ENCODE measurements around the gene DENND6B.

Gene DENND6B

DNA sequence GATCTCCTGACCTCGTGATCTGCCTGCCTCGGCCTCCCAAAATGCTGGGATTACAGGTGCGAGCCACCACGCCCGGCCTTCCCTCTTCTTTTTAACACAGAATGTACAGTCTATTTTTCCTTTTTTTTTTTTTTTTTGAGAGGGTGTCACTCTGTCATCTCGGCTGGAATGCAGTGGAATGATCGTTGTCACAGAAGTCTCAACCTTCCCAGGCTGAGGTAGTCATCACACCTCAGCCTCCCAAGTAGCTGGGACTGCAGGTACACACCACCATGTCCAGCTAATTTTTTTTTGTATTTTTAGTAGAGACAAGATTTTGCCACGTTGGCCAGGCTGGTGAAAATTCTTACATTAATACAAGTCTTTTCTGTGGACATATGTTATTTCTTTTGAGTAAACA lies 29.4 kb upstream of the DENND6B start:
- H2AFZ ChIP-seq (ENCODE audit: low read depth, low read length) = no peak overlapping the region
- no peaks in the 10 kb centered on the region for H3K9me3 ChIP-seq (ENCODE audit: insufficient read depth, low read length)
- no peak overlapping the region for H3K4me2 ChIP-seq (ENCODE audit: low read length)
- H3K27me3 ChIP-seq (ENCODE audit: low read depth, low read length) = no peaks in the 10 kb centered on the region
- H3K4me1 ChIP-seq (ENCODE audit: low read length) = no peaks in the 10 kb centered on the region
- TF ChIP-seq, protein P1, sequence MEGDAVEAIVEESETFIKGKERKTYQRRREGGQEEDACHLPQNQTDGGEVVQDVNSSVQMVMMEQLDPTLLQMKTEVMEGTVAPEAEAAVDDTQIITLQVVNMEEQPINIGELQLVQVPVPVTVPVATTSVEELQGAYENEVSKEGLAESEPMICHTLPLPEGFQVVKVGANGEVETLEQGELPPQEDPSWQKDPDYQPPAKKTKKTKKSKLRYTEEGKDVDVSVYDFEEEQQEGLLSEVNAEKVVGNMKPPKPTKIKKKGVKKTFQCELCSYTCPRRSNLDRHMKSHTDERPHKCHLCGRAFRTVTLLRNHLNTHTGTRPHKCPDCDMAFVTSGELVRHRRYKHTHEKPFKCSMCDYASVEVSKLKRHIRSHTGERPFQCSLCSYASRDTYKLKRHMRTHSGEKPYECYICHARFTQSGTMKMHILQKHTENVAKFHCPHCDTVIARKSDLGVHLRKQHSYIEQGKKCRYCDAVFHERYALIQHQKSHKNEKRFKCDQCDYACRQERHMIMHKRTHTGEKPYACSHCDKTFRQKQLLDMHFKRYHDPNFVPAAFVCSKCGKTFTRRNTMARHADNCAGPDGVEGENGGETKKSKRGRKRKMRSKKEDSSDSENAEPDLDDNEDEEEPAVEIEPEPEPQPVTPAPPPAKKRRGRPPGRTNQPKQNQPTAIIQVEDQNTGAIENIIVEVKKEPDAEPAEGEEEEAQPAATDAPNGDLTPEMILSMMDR (IDR thresholded peaks at IDR 0.05; ENCODE audit: low read depth, low read length) = no peak
- TF ChIP-seq EZH2phosphoT487 (IDR thresholded peaks at IDR 0.05; ENCODE audit: low read depth) = no peak
- no peak overlapping the region for H3K27ac ChIP-seq (ENCODE audit: low read length)
- H3K9ac ChIP-seq (ENCODE audit: low read length) = no peak overlapping the region
- H3K79me2 ChIP-seq (ENCODE audit: low read length) = peaks cover 26% of the 10 kb centered on the region
- no peak overlapping the region for H3K4me3 ChIP-seq (ENCODE audit: low read length)
- peaks cover 3% of the 10 kb centered on the region; the same call in 1 of the 2 replicates for H4K20me1 ChIP-seq (ENCODE audit: insufficient read depth, low read length)
- peaks cover 2% of the 10 kb centered on the region for H3K36me3 ChIP-seq (replicated peaks; ENCODE audit: low read depth, low read length)

DNA sequence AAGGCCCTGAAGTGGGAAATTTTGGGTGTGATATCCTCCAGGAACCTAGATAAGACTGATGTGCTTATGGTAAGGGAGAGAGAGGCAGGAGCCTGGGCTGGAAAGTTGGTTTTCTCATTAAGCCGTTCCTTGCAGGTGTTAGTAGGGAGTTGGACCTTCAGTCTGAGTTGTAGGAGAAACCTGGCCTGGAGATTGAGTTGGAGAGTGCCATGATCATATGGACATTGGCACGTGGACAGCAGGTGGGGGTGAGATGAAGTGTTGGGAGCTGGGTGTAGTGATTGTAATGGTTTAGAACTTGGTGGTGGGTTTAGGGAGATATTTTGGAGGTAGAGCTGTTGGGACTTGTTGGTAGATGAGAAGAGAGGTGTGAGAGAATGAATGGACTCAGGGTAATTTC lies 21.2 kb upstream of the DENND6B start:
- Histone ChIP-seq H3K27ac (ENCODE audit: low read length) (no peak overlapping the region), H3K9me3 (ENCODE audit: insufficient read depth, low read length) (no peaks in the 10 kb centered on the region), H3K4me2 (ENCODE audit: low read length) (no peak overlapping the region), H3K9ac (ENCODE audit: low read length) (no peak overlapping the region), H3K36me3 (replicated peaks; ENCODE audit: low read depth, low read length) (no peaks in the 10 kb centered on the region), H3K27me3 (ENCODE audit: low read depth, low read length) (no peaks in the 10 kb centered on the region), H3K79me2 (ENCODE audit: low read length) (peaks cover 27% of the 10 kb centered on the region), H4K20me1 (ENCODE audit: insufficient read depth, low read length) (peaks cover 4% of the 10 kb centered on the region; the same call in 1 of the 2 replicates), H3K4me1 (ENCODE audit: low read length) (no peaks in the 10 kb centered on the region), H3K4me3 (ENCODE audit: low read length) (no peak overlapping the region), H2AFZ (ENCODE audit: low read depth, low read length) (no peak overlapping the region)
- no peak for TF ChIP-seq EZH2phosphoT487 (IDR thresholded peaks at IDR 0.05; ENCODE audit: low read depth)
- TF ChIP-seq, protein P1 (IDR thresholded peaks at IDR 0.05; ENCODE audit: low read depth, low read length) = no peak

DNA sequence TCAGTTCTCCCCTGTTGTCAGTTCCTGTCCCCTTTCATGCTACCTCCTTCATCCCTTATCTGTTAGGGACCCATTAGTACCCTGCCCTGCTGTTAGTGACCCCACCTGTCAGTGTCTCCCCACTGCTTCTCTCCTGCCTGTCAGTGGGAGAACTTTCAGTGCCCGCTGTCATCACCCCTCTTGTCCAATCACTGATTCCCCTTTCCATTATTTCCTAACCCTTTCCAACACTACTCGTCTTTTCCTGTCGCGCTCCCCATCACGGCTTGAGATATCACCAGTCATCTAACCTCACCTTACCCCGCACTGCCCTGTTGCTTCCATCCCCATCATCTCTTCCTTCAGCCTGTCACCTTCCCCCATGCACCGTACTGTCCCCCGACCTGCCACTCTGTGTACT lies 20.3 kb upstream of the DENND6B start:
- no peak for TF ChIP-seq EZH2phosphoT487 (IDR thresholded peaks at IDR 0.05; ENCODE audit: low read depth)
- TF ChIP-seq, protein P1 (IDR thresholded peaks at IDR 0.05; ENCODE audit: low read depth, low read length) = no peak
- Histone ChIP-seq H3K9me3 (ENCODE audit: insufficient read depth, low read length) (no peaks in the 10 kb centered on the region), H3K4me3 (ENCODE audit: low read length) (no peak overlapping the region), H3K9ac (ENCODE audit: low read length) (no peak overlapping the region), H3K79me2 (ENCODE audit: low read length) (peaks cover 27% of the 10 kb centered on the region), H3K36me3 (replicated peaks; ENCODE audit: low read depth, low read length) (no peaks in the 10 kb centered on the region), H3K4me1 (ENCODE audit: low read length) (no peaks in the 10 kb centered on the region), H3K4me2 (ENCODE audit: low read length) (no peak overlapping the region), H2AFZ (ENCODE audit: low read depth, low read length) (no peak overlapping the region), H3K27ac (ENCODE audit: low read length) (no peak overlapping the region), H4K20me1 (ENCODE audit: insufficient read depth, low read length) (peaks cover 4% of the 10 kb centered on the region; the same call in 1 of the 2 replicates), H3K27me3 (ENCODE audit: low read depth, low read length) (no peaks in the 10 kb centered on the region)

DNA sequence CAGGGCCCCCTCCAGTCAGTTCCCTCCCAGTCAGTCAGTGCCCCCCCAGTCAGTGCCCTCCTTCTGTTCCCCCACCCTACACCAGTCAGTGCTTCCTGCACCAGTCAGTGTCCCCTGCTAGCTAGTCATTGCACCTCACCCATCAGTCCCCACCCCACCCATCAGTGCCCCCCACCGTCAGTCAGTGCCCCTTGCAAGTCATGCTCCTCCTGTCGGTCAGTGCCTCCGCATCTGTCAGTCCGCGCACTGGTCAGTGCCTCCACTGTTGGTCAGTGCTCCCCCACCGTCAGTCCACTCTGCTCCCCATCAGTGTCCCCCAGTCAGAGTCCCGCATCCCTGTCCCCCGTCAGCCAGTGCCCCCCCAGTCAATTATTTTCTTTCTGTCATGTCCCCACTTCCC lies 19.7 kb upstream of the DENND6B start:
- Histone ChIP-seq H3K9ac (ENCODE audit: low read length) (no peak overlapping the region), H3K4me2 (ENCODE audit: low read length) (no peak overlapping the region), H3K4me1 (ENCODE audit: low read length) (no peaks in the 10 kb centered on the region; the same call in 1 of the 2 replicates), H3K79me2 (ENCODE audit: low read length) (peaks cover 27% of the 10 kb centered on the region), H4K20me1 (ENCODE audit: insufficient read depth, low read length) (peaks cover 4% of the 10 kb centered on the region; the same call in 1 of the 2 replicates), H2AFZ (ENCODE audit: low read depth, low read length) (no peak overlapping the region), H3K9me3 (ENCODE audit: insufficient read depth, low read length) (no peaks in the 10 kb centered on the region), H3K27me3 (ENCODE audit: low read depth, low read length) (no peaks in the 10 kb centered on the region), H3K4me3 (ENCODE audit: low read length) (no peak overlapping the region), H3K27ac (ENCODE audit: low read length) (no peak overlapping the region), H3K36me3 (replicated peaks; ENCODE audit: low read depth, low read length) (no peaks in the 10 kb centered on the region)
- no peak for TF ChIP-seq EZH2phosphoT487 (IDR thresholded peaks at IDR 0.05; ENCODE audit: low read depth)
- TF ChIP-seq, protein P1 (IDR thresholded peaks at IDR 0.05; ENCODE audit: low read depth, low read length) = no peak
